K562 (cell line): ENCODE measurements around the gene GIGYF1. TPM values are rescaled to one million over a fixed set of nuclear protein-coding genes. Genes with fewer than 3 reads are reported as not detected.

Experiments used
- ATAC-seq: fragments of 200-7000 bp; cut with Tn5 transposase; 3 replicates; pipeline ENCODE4 v1.9.1; 2020; ENCODE audit warnings: moderate library complexity
- BruUV-seq: library from RNA; stranded (reverse); fragments of 400-500 nt; replicated peaks from 2 replicates; lab custom pipeline; 2021; lab: Mats Ljungman, UMichigan
- CTCF ChIA-PET: fragments of 300-600 bp; formaldehyde crosslinking; extraction: SDS; loops from one replicate; lab custom pipeline; 2021; ENCODE audit warnings: low intra/inter-chr PET ratio; lab: Yijun Ruan, JAX
- POLR2A ChIA-PET: fragments of 300-600, 350-650 bp; sonication (Branson Sonifier 250); formaldehyde crosslinking; extraction: SDS; loops from one replicate; lab custom pipeline; 2021; ENCODE audit warnings: antibody characterized with exemption, inconsistent platforms; lab: Yijun Ruan, JAX
- DNase-seq, 4 experiments: peaks; one replicate each; pipeline versions ENCODE4 v3.0.0 to v3.0.0-alpha.2; 2011 to 2018; ENCODE audit warnings: low spot score in 3 of 4, mixed read lengths in 3 of 4; ENCODE audit errors: extremely low read depth in 1 of 4
- FAIRE-seq: peaks from 2 replicates; lab custom pipeline; 2011; peaks lifted over from hg19 to GRCh38; lab: Jason Lieb, UNC
- H2AFZ ChIP-seq: 2 replicates; pipeline ENCODE4 v1.6.0; 2011; ENCODE audit warnings: low read depth, low read length, control low read depth, inconsistent platforms
- H3K27ac ChIP-seq: fragments of 200-600 bp; 3 replicates; pipeline ENCODE4 v1.8.0; 2011; ENCODE audit warnings: low read depth, mild to moderate bottlenecking, control low read depth, inconsistent platforms, low read length, moderate library complexity, mixed read lengths; ENCODE audit errors: extremely low read depth
- H3K27me3 ChIP-seq, 2 experiments: fragments of 300-600 bp in 1 of 2; 2 replicates in 1 of 2; 3 replicates in 1 of 2; pipeline versions ENCODE4 v1.6.0 to v1.8.0; 2011; ENCODE audit warnings: inconsistent platforms in 2 of 2, low read length in 2 of 2, mild to moderate bottlenecking in 1 of 2, mixed read lengths in 1 of 2, moderate library complexity in 1 of 2; ENCODE audit not compliant: control insufficient read depth in 2 of 2, insufficient read depth in 2 of 2
- H3K36me3 ChIP-seq: fragments of 300-600 bp; 3 replicates; pipeline ENCODE4 v1.8.0; 2011; ENCODE audit warnings: mild to moderate bottlenecking, low read length, inconsistent platforms; ENCODE audit not compliant: control insufficient read depth, insufficient read depth
- H3K4me1 ChIP-seq, 2 experiments: fragments of 200-600 bp in 1 of 2; replicated peaks in 1 of 2; 2 replicates in 1 of 2; 3 replicates in 1 of 2; pipeline versions ENCODE4 v1.5.1 to v1.8.0; 2011; ENCODE audit warnings: inconsistent platforms in 2 of 2, low read length in 2 of 2, mild to moderate bottlenecking in 1 of 2, mixed read lengths in 1 of 2, moderate library complexity in 1 of 2; ENCODE audit not compliant: control insufficient read depth in 2 of 2, insufficient read depth in 2 of 2
- H3K4me2 ChIP-seq: 2 replicates; pipeline ENCODE4 v1.6.1; 2011; ENCODE audit warnings: low read length, control low read depth, inconsistent platforms, mixed read lengths; ENCODE audit not compliant: insufficient read depth
- H3K4me3 ChIP-seq: fragments of 200-600 bp; sonication (generic), shearing (Covaris generic); 2 replicates; pipeline ENCODE4 v1.5.1; 2016; ENCODE audit warnings: control low read depth, inconsistent platforms
- H3K79me2 ChIP-seq: fragments of 200-600 bp; 3 replicates; pipeline ENCODE4 v1.8.0; 2011; ENCODE audit warnings: low read length, inconsistent platforms; ENCODE audit not compliant: control insufficient read depth, insufficient read depth
- H3K9ac ChIP-seq, 2 experiments: 2 replicates each; pipeline versions ENCODE4 v1.6.0 to v1.6.1; 2011; ENCODE audit warnings: low read depth in 2 of 2, low read length in 2 of 2, control low read depth in 1 of 2, inconsistent platforms in 1 of 2, mild to moderate bottlenecking in 1 of 2, mixed read lengths in 1 of 2; ENCODE audit not compliant: insufficient read depth in 1 of 2
- H3K9me1 ChIP-seq: one replicate; pipeline ENCODE4 v1.6.0; 2011; ENCODE audit warnings: inconsistent platforms, mild to moderate bottlenecking, low read length, moderate library complexity; ENCODE audit not compliant: control insufficient read depth, insufficient read depth
- H3K9me3 ChIP-seq: replicated peaks from 2 replicates; pipeline ENCODE4 v1.5.1; 2011; ENCODE audit warnings: low read depth, low read length, inconsistent platforms; ENCODE audit not compliant: control insufficient read depth, insufficient read depth
- H4K20me1 ChIP-seq: replicated peaks from 2 replicates; pipeline ENCODE4 v1.6.1; 2011; ENCODE audit warnings: low read length, inconsistent platforms, mixed read lengths; ENCODE audit not compliant: control insufficient read depth, insufficient read depth
- ETV6 ChIP-seq, 3 experiments: fragments of 150-350 bp in 1 of 3; sonication (generic) in 1 of 3; formaldehyde crosslinking in 1 of 3; IDR thresholded peaks; 2 replicates each; pipeline versions ENCODE4 v1.6.1 to v1.8.0; 2014 to 2022; ENCODE audit warnings: borderline replicate concordance in 2 of 3, low read depth in 2 of 3, antibody characterized with exemption in 1 of 3, low read length in 1 of 3, mild to moderate bottlenecking in 1 of 3, missing genetic modification reagents in 1 of 3
- MIER1 ChIP-seq: fragments of 450-650 bp; IDR thresholded peaks from 2 replicates; pipeline ENCODE4 v1.6.1; 2016; ENCODE audit warnings: antibody characterized with exemption, mild to moderate bottlenecking, low read depth
- POLR2G ChIP-seq: fragments of 200-400 bp; formaldehyde crosslinking; IDR thresholded peaks from 2 replicates; pipeline ENCODE4 v1.6.1; 2017; ENCODE audit warnings: low read depth, mild to moderate bottlenecking, antibody characterized with exemption, low read length, moderate library complexity
- SRF ChIP-seq, 2 experiments: fragments of 250-450, 450-650 bp in 1 of 2; sonication (Bioruptor Pico) in 1 of 2; sonication (generic) in 1 of 2; formaldehyde crosslinking; IDR thresholded peaks; 2 replicates each; pipeline versions ENCODE4 v1.5.0 to v1.5.1; 2020 to 2022; ENCODE audit warnings: mild to moderate bottlenecking in 1 of 2, missing genetic modification reagents in 1 of 2
- SUPT5H ChIP-seq: fragments of 450-650 bp; IDR thresholded peaks from 2 replicates; pipeline ENCODE4 v1.6.1; 2016
- TAF7 ChIP-seq: fragments of 450-650 bp; IDR thresholded peaks from 2 replicates; pipeline ENCODE4 v1.6.1; 2016; ENCODE audit warnings: missing genetic modification characterization, missing compliant biosample characterization
- VEZF1 ChIP-seq: fragments of 200-800 bp; sonication (Bioruptor generic); IDR thresholded peaks from 2 replicates; pipeline ENCODE4 v1.6.1; 2017; ENCODE audit warnings: missing genetic modification characterization, missing compliant biosample characterization
- WGBS: fragments of 100-300 bp; shearing (Covaris generic); methylation state at CpG from one replicate; pipeline ENCODE4 v1.1.6; 2016; ENCODE audit warnings: low coverage, mixed read lengths; ENCODE audit not compliant: insufficient coverage; ENCODE audit errors: missing lambda C conversion rate; 5-methylcytosine and 5-hydroxymethylcytosine counted together
- in situ Hi-C: fragments of 300-500 bp; cut with MboI; formaldehyde crosslinking; loops from 4 replicates; pipeline ENCODE4 v1.15.0; 2018; ENCODE audit warnings: inconsistent platforms, mixed read lengths
- intact Hi-C: fragments of 100-400 bp; cut with micrococcal nuclease; formaldehyde crosslinking; loops from 2 replicates; pipeline ENCODE4 v1.14.2; 2022
- polyA plus RNA-seq, 8 experiments: library from polyadenylated mRNA; depleted of rRNA in 4 of 8; stranded (reverse) in 5 of 8; unstranded in 3 of 8; fragments of >200 nt; fragmentation: Nextera tagmentation in 2 of 8; fragmentation: Illumina TruSeq in 1 of 8; extraction: Ambion mirVana in 2 of 8; extraction: Trizol in 1 of 8; gene quantifications; 2 replicates each; pipeline versions ENCODE4 v1.2.1 to v1.2.3, GENCODE V29; 2011 to 2014; ENCODE audit warnings: inconsistent platforms in 1 of 8, missing spikeins in 1 of 8
- total RNA-seq, 7 experiments: library from RNA; depleted of rRNA in 6 of 7; stranded (reverse); fragments of >200 nt in 6 of 7; fragmentation: Illumina TruSeq in 2 of 7; extraction: Trizol in 2 of 7; gene quantifications; 2 replicates each; pipeline versions ENCODE4 v1.2.1 to v1.2.3, GENCODE V29; 2011 to 2021; ENCODE audit warnings: low replicate concordance in 1 of 7
- TF ChIP-seq, protein P1 (sequence below), 2 experiments: fragments of 200-800 bp in 1 of 2; sonication (Bioruptor generic) in 1 of 2; sonication (generic) in 1 of 2; formaldehyde crosslinking in 1 of 2; IDR thresholded peaks in 1 of 2; conservative IDR thresholded peaks in 1 of 2; 2 replicates each; pipeline versions ENCODE4 v1.5.0 to v1.6.1; 2016 to 2020; ENCODE audit warnings: missing compliant biosample characterization in 1 of 2, missing genetic modification characterization in 1 of 2, missing genetic modification reagents in 1 of 2

GIGYF1 gene
- total and polyA plus RNA-seq, 9 of the 15 experiments (the other 6 are each of a cell fraction or from before 2014, with no cell fraction given) = 0.56 to 76.2 (median 16.8) TPM

- DNase-seq = peak in 1 of 4 experiments; percentile 8
- Histone ChIP-seq H3K36me3 (peaks cover 100% of the 10 kb centered on the region; the same call in 2 of the 3 replicates), H3K27me3 (no peaks in the 10 kb centered on the region), H3K4me2 (no peak overlapping the region), H2AFZ (no peak overlapping the region), H3K4me3 (no peak overlapping the region), H3K9me1 (no peaks in the 10 kb centered on the region), H3K4me1 (peaks cover 4 to 79% of the 10 kb centered on the region in 2 experiments; a peak in 4 of 5 replicates), H3K9me3 (no peaks in the 10 kb centered on the region), H3K79me2 (peaks cover 21% of the 10 kb centered on the region), H3K9ac (0 out of 4 replicates have a peak overlapping the region, but pooled peaks of 1 of the 2 experiments have one; percentile 33), H3K27ac (no peak overlapping the region), H4K20me1 (peaks cover 24% of the 10 kb centered on the region)
- 94% methylated on average over 18 of the region's 18 CpGs for WGBS
- CTCF ChIA-PET = no interaction called here
- TF ChIP-seq, protein P1, sequence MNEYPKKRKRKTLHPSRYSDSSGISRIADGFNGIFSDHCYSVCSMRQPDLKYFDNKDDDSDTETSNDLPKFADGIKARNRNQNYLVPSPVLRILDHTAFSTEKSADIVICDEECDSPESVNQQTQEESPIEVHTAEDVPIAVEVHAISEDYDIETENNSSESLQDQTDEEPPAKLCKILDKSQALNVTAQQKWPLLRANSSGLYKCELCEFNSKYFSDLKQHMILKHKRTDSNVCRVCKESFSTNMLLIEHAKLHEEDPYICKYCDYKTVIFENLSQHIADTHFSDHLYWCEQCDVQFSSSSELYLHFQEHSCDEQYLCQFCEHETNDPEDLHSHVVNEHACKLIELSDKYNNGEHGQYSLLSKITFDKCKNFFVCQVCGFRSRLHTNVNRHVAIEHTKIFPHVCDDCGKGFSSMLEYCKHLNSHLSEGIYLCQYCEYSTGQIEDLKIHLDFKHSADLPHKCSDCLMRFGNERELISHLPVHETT (CRISPR knock-in tag; conservative IDR thresholded peaks at IDR 0.05 in 1 of 2, IDR thresholded peaks at IDR 0.05 in 1 of 2) = no peak
- peak; percentile 36; the same call in 1 of the 2 replicates for TF ChIP-seq POLR2G
- TF ChIP-seq ETV6 (IDR thresholded peaks at IDR 0.05; ENCODE audit: borderline replicate concordance in 1 of 2, low read depth in 2 of 2, low read length in 1 of 2) = no peak
- no peak for TF ChIP-seq ETV6 (CRISPR knock-in tag; IDR thresholded peaks at IDR 0.05; ENCODE audit: borderline replicate concordance)
- no peak for TF ChIP-seq TAF7 (tag)
- TF ChIP-seq VEZF1 = no peak
- no peak for TF ChIP-seq SRF (CRISPR knock-in tag; IDR thresholded peaks at IDR 0.05)
- 0 out of 2 replicates have a peak, but pooled peaks have one; percentile 24 for TF ChIP-seq SUPT5H
- TF ChIP-seq MIER1 = no peak
- BruUV-seq = no TSS peak
- ATAC-seq = no peak
- FAIRE-seq = no peak
- POLR2A ChIA-PET = interaction anchor here (0.9 to 1.9 kb wide), 2 partner anchors 9 to 51 kb away, joined by 4 to 6 read pairs; partner anchors contain the start of gene GIGYF1
- in situ Hi-C loops (no loop called here), intact Hi-C loops (no loop called here)
Observed at GRCh38 chr7:100685049-100685605, 8.9 kb downstream of the GIGYF1 start.
